A549 (cell line): ENCODE results near the gene RFTN2. TPM values are rescaled to one million over a fixed set of nuclear protein-coding genes. Genes with fewer than 3 reads are reported as not detected.
A peak's percentile ranks its signal among the peaks of the same experiment; 100 is the strongest.

Experiments used
- ATAC-seq, 2 experiments: fragments of 200-7000 bp in 1 of 2; fragments of >200 bp in 1 of 2; cut with Nextera tagmentation in 1 of 2; cut with Tn5 transposase in 1 of 2; 3 replicates each; pipeline versions ENCODE4 v1.8.0 to v1.9.1; 2018 to 2020; ENCODE audit warnings: mild to moderate bottlenecking in 1 of 2, moderate library complexity in 1 of 2
- CTCF ChIA-PET: fragments of 300-600 bp; sonication (Branson Sonifier 250); formaldehyde crosslinking; extraction: SDS; loops from one replicate; lab custom pipeline; 2021; ENCODE audit warnings: antibody characterized with exemption, inconsistent platforms; lab: Yijun Ruan, JAX
- POLR2A ChIA-PET: fragments of 350-600 bp; formaldehyde crosslinking; extraction: SDS; loops from one replicate; lab custom pipeline; 2021; ENCODE audit warnings: antibody characterized with exemption, inconsistent platforms; lab: Yijun Ruan, JAX
- DNase-seq, 2 experiments: peaks; one replicate each; pipeline versions ENCODE4 v3.0.0 to v3.0.0-alpha.2; 2011 to 2016; ENCODE audit warnings: low read depth in 1 of 2, low spot score in 1 of 2
- FAIRE-seq: peaks from 2 replicates; lab custom pipeline; 2011; peaks lifted over from hg19 to GRCh38; lab: Jason Lieb, UNC
- H3K27ac ChIP-seq, 2 experiments: fragments of >200 bp; sonication (Bioruptor Twin); formaldehyde crosslinking; 3 replicates each; pipeline ENCODE4 v1.5.1; 2016 to 2017
- H3K4me1 ChIP-seq: fragments of >200 bp; sonication (Bioruptor Twin); formaldehyde crosslinking; 3 replicates; pipeline ENCODE4 v1.6.1; 2016
- H3K4me2 ChIP-seq: fragments of >200 bp; sonication (Bioruptor Twin); formaldehyde crosslinking; 3 replicates; pipeline ENCODE4 v1.6.1; 2016
- H3K4me3 ChIP-seq: fragments of >200 bp; sonication (Bioruptor Twin); formaldehyde crosslinking; 3 replicates; pipeline ENCODE4 v1.5.1; 2016
- H3K9me3 ChIP-seq: fragments of >200 bp; sonication (Bioruptor Twin); formaldehyde crosslinking; 3 replicates; pipeline ENCODE4 v1.6.1; 2016
- BHLHE40 ChIP-seq: IDR thresholded peaks from 2 replicates; pipeline ENCODE4 v1.6.1; 2012; ENCODE audit warnings: low read depth, low read length, inconsistent platforms
- CBX2 ChIP-seq: fragments of 200-600 bp; sonication (generic); IDR thresholded peaks from 2 replicates; pipeline ENCODE4 v1.6.1; 2016; ENCODE audit warnings: low read depth, mild to moderate bottlenecking, borderline replicate concordance
- CBX8 ChIP-seq: fragments of 200-600 bp; sonication (generic); IDR thresholded peaks from 2 replicates; pipeline ENCODE4 v1.6.1; 2016
- CEBPB ChIP-seq, 2 experiments: fragments of >200 bp in 1 of 2; sonication (Bioruptor Twin) in 1 of 2; formaldehyde crosslinking in 1 of 2; IDR thresholded peaks; 2 replicates each; pipeline ENCODE4 v1.6.1; 2012 to 2016
- CHD2 ChIP-seq: fragments of 150-350 bp; IDR thresholded peaks from 2 replicates; pipeline ENCODE4 v1.6.1; 2014; ENCODE audit warnings: low read length; ENCODE audit not compliant: partially characterized antibody
- CHD4 ChIP-seq: fragments of 200-600 bp; sonication (generic); IDR thresholded peaks from 2 replicates; pipeline ENCODE4 v1.6.1; 2016; ENCODE audit warnings: antibody characterized with exemption, mild to moderate bottlenecking, borderline replicate concordance
- EHF ChIP-seq: fragments of 250-450 bp; sonication (Bioruptor Pico); IDR thresholded peaks from 2 replicates; pipeline ENCODE4 v1.5.0; 2020; ENCODE audit warnings: mild to moderate bottlenecking
- EHMT2 ChIP-seq: fragments of 200-600 bp; sonication (generic); IDR thresholded peaks from 2 replicates; pipeline ENCODE4 v1.6.1; 2016; ENCODE audit warnings: antibody characterized with exemption, low read depth, mild to moderate bottlenecking, moderate library complexity
- EP300 ChIP-seq, 2 experiments: fragments of >200 bp; sonication (Bioruptor Twin); formaldehyde crosslinking; IDR thresholded peaks; 2 replicates in 1 of 2; 3 replicates in 1 of 2; pipeline ENCODE4 v1.6.1; 2016 to 2017
- ESRRA ChIP-seq: fragments of 150-350 bp; IDR thresholded peaks from 2 replicates; pipeline ENCODE4 v1.6.1; 2014; ENCODE audit warnings: mild to moderate bottlenecking, low read length, borderline replicate concordance
- FOSB ChIP-seq: fragments of 250-450 bp; sonication (Bioruptor Pico); IDR thresholded peaks from 2 replicates; pipeline ENCODE4 v1.5.0; 2020; ENCODE audit warnings: mild to moderate bottlenecking, moderate library complexity
- FOXS1 ChIP-seq: fragments of 250-450 bp; sonication (Bioruptor Pico); IDR thresholded peaks from 2 replicates; pipeline ENCODE4 v1.5.0; 2020; ENCODE audit warnings: mild to moderate bottlenecking, moderate library complexity
- HDAC2 ChIP-seq: fragments of 200-600 bp; sonication (generic); IDR thresholded peaks from 2 replicates; pipeline ENCODE4 v1.6.1; 2016
- HOXB13 ChIP-seq: fragments of 250-450 bp; sonication (Bioruptor Pico); IDR thresholded peaks from 2 replicates; pipeline ENCODE4 v1.5.0; 2020; ENCODE audit warnings: low read depth, mild to moderate bottlenecking, moderate library complexity
- HOXB5 ChIP-seq: fragments of 250-450 bp; sonication (Bioruptor Pico); IDR thresholded peaks from 2 replicates; pipeline ENCODE4 v1.5.0; 2020; ENCODE audit warnings: mild to moderate bottlenecking, moderate library complexity
- JUN ChIP-seq, 2 experiments: fragments of >200 bp; sonication (Bioruptor Twin); formaldehyde crosslinking; IDR thresholded peaks; 2 replicates in 1 of 2; 3 replicates in 1 of 2; pipeline ENCODE4 v1.6.1; 2016 to 2017
- KDM1A ChIP-seq: fragments of 200-600 bp; sonication (generic); IDR thresholded peaks from 2 replicates; pipeline ENCODE4 v1.6.1; 2016; ENCODE audit warnings: low read depth, mild to moderate bottlenecking
- MAFK ChIP-seq: fragments of 450-650 bp; IDR thresholded peaks from 2 replicates; pipeline ENCODE4 v1.6.1; 2014; ENCODE audit not compliant: partially characterized antibody
- MAZ ChIP-seq: fragments of 150-350 bp; IDR thresholded peaks from 2 replicates; pipeline ENCODE4 v1.6.1; 2014; ENCODE audit warnings: antibody characterized with exemption, low read depth, low read length, borderline replicate concordance
- MYC ChIP-seq: IDR thresholded peaks from 2 replicates; pipeline ENCODE4 v1.6.1; 2012; ENCODE audit warnings: mild to moderate bottlenecking, inconsistent platforms, low read length, improper control_type of control experiment, borderline replicate concordance
- NR3C1 ChIP-seq: fragments of >200 bp; sonication (Bioruptor Twin); formaldehyde crosslinking; IDR thresholded peaks from 3 replicates; pipeline ENCODE4 v1.6.1; 2017
- PHF8 ChIP-seq: fragments of 200-600 bp; sonication (generic); IDR thresholded peaks from 2 replicates; pipeline ENCODE4 v1.6.1; 2016; ENCODE audit warnings: low read depth, mild to moderate bottlenecking, antibody characterized with exemption, moderate library complexity, borderline replicate concordance
- RCOR1 ChIP-seq: fragments of 150-350 bp; IDR thresholded peaks from 2 replicates; pipeline ENCODE4 v1.6.1; 2014; ENCODE audit warnings: antibody characterized with exemption, low read length, low read depth
- RFX5 ChIP-seq: fragments of 450-650 bp; IDR thresholded peaks from 2 replicates; pipeline ENCODE4 v1.7.1; 2014; ENCODE audit warnings: antibody characterized with exemption, mild to moderate bottlenecking, moderate library complexity
- RNF2 ChIP-seq: fragments of 200-600 bp; sonication (generic); IDR thresholded peaks from 2 replicates; pipeline ENCODE4 v1.6.1; 2016; ENCODE audit warnings: low read depth, mild to moderate bottlenecking, antibody characterized with exemption, moderate library complexity, borderline replicate concordance
- SMC3 ChIP-seq: fragments of >200 bp; sonication (Bioruptor Twin); formaldehyde crosslinking; IDR thresholded peaks from 3 replicates; pipeline ENCODE4 v1.6.1; 2018; ENCODE audit warnings: inconsistent platforms
- TFCP2L1 ChIP-seq: fragments of 250-450 bp; sonication (Bioruptor Pico); IDR thresholded peaks from 2 replicates; pipeline ENCODE4 v1.5.0; 2021; ENCODE audit warnings: mild to moderate bottlenecking
- ZC3H11A ChIP-seq: fragments of 450-650 bp; IDR thresholded peaks from 2 replicates; pipeline ENCODE4 v1.6.1; 2014; ENCODE audit warnings: antibody characterized with exemption, mild to moderate bottlenecking
- ZFP36 ChIP-seq: fragments of 450-650 bp; IDR thresholded peaks from 2 replicates; pipeline ENCODE4 v1.6.1; 2014; ENCODE audit warnings: borderline replicate concordance; ENCODE audit not compliant: partially characterized antibody
- ZNF302 ChIP-seq: fragments of 250-450 bp; sonication (Bioruptor Pico); IDR thresholded peaks from 2 replicates; pipeline ENCODE4 v1.9.0; 2021; ENCODE audit warnings: inconsistent platforms, mild to moderate bottlenecking, moderate library complexity
- WGBS: methylation state at CpG from one replicate; pipeline ENCODE4 v1.1.6; 2017; ENCODE audit errors: missing lambda C conversion rate; 5-methylcytosine and 5-hydroxymethylcytosine counted together
- polyA plus RNA-seq, 4 experiments: library from polyadenylated mRNA; depleted of rRNA in 3 of 4; stranded (reverse); fragments of >200 nt; fragmentation: RNase III in 1 of 4; extraction: RNeasy Plus Mini Kit Qiagen cat#74134 plus additional on column Dnase treatment in 1 of 4; gene quantifications; 2 replicates in 3 of 4; 3 replicates in 1 of 4; pipeline ENCODE4 v1.2.3, GENCODE V29; 2011 to 2017
- TF ChIP-seq, protein P1 (sequence below): fragments of >200 bp; sonication (Bioruptor Twin); formaldehyde crosslinking; IDR thresholded peaks from 3 replicates; pipeline ENCODE4 v1.6.1; 2016
- TF ChIP-seq, protein P2 (sequence below): fragments of 150-350 bp; IDR thresholded peaks from 2 replicates; pipeline ENCODE4 v1.6.1; 2014; ENCODE audit warnings: low read depth, mild to moderate bottlenecking, low read length
- TF ChIP-seq, protein P3 (sequence below): fragments of >200 bp; sonication (Bioruptor Twin); formaldehyde crosslinking; IDR thresholded peaks from 3 replicates; pipeline ENCODE4 v1.5.1; 2016
- TF ChIP-seq, protein P4 (sequence below): fragments of 200-600 bp; sonication (generic); IDR thresholded peaks from 2 replicates; pipeline ENCODE4 v1.6.1; 2016; ENCODE audit warnings: antibody characterized with exemption, mild to moderate bottlenecking, moderate library complexity

The RFTN2 gene
- polyA plus RNA-seq, 2 of the 4 experiments (the other 2 are of a cell fraction), result 0.03 to 0.17 TPM

GRCh38 chr2:197576631-197577030 is 98.8 kb downstream of the RFTN2 start (continued):
- TF ChIP-seq CHD4, result no peak
- no peak for TF ChIP-seq CBX8
- TF ChIP-seq EHMT2, result no peak
- TF ChIP-seq SMC3, result 0 out of 3 replicates have a peak, but pooled peaks have one; percentile 16

GRCh38 chr2:197575987-197576386 is 99.4 kb downstream of the RFTN2 start:
- Histone ChIP-seq H3K9me3 (peaks cover 24% of the 10 kb centered on the region), H3K4me2 (peak overlapping the region; percentile 64), H3K27ac (peak overlapping the region; percentile 56 to 59), H3K4me3 (no peak overlapping the region), H3K4me1 (peaks cover 45% of the 10 kb centered on the region)
- ATAC-seq (peak; percentile 85 to 88), DNase-seq (peak in 1 of 2 experiments; percentile 76), FAIRE-seq (no peak)
- ChIA-PET POLR2A (interaction anchor here (1.6 kb wide), 2 partner anchors 60 to 76 kb away, joined by 5 read pairs; partner anchors contain the start of genes HSPD1 and HSPE1), CTCF (no interaction called here)
- 30% methylated on average over 2 of the region's 2 CpGs for WGBS
- TF ChIP-seq EP300 (IDR thresholded peaks at IDR 0.05) (no peak), FOSB (CRISPR knock-in tag) (no peak), JUN (IDR thresholded peaks at IDR 0.05) (peak in 1 of 2 experiments; percentile 10; a peak in 1 of 5 replicates), TFCP2L1 (CRISPR knock-in tag) (no peak), CBX2 (no peak), MAZ (no peak), FOXS1 (CRISPR knock-in tag) (no peak), HOXB5 (no peak), ZC3H11A (no peak), MAFK (peak; percentile 97), PHF8 (no peak), HDAC2 (no peak), CEBPB (IDR thresholded peaks at IDR 0.05) (peak; percentile 23 to 72; a peak in 2 of 4 replicates), RNF2 (no peak), RCOR1 (no peak), CHD4 (no peak), CBX8 (no peak), BHLHE40 (no peak), RFX5 (no peak), EHF (CRISPR knock-in tag) (no peak), KDM1A (no peak), ZFP36 (no peak), CHD2 (no peak), ZNF302 (CRISPR knock-in tag) (no peak), MYC (no peak), HOXB13 (CRISPR knock-in tag) (no peak), EHMT2 (no peak), ESRRA (no peak), NR3C1 (no peak)
- TF ChIP-seq, protein P1, sequence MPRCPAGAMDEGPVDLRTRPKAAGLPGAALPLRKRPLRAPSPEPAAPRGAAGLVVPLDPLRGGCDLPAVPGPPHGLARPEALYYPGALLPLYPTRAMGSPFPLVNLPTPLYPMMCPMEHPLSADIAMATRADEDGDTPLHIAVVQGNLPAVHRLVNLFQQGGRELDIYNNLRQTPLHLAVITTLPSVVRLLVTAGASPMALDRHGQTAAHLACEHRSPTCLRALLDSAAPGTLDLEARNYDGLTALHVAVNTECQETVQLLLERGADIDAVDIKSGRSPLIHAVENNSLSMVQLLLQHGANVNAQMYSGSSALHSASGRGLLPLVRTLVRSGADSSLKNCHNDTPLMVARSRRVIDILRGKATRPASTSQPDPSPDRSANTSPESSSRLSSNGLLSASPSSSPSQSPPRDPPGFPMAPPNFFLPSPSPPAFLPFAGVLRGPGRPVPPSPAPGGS, result no peak
- TF ChIP-seq, protein P2, sequence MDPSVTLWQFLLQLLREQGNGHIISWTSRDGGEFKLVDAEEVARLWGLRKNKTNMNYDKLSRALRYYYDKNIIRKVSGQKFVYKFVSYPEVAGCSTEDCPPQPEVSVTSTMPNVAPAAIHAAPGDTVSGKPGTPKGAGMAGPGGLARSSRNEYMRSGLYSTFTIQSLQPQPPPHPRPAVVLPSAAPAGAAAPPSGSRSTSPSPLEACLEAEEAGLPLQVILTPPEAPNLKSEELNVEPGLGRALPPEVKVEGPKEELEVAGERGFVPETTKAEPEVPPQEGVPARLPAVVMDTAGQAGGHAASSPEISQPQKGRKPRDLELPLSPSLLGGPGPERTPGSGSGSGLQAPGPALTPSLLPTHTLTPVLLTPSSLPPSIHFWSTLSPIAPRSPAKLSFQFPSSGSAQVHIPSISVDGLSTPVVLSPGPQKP, result no peak
- TF ChIP-seq, protein P3, sequence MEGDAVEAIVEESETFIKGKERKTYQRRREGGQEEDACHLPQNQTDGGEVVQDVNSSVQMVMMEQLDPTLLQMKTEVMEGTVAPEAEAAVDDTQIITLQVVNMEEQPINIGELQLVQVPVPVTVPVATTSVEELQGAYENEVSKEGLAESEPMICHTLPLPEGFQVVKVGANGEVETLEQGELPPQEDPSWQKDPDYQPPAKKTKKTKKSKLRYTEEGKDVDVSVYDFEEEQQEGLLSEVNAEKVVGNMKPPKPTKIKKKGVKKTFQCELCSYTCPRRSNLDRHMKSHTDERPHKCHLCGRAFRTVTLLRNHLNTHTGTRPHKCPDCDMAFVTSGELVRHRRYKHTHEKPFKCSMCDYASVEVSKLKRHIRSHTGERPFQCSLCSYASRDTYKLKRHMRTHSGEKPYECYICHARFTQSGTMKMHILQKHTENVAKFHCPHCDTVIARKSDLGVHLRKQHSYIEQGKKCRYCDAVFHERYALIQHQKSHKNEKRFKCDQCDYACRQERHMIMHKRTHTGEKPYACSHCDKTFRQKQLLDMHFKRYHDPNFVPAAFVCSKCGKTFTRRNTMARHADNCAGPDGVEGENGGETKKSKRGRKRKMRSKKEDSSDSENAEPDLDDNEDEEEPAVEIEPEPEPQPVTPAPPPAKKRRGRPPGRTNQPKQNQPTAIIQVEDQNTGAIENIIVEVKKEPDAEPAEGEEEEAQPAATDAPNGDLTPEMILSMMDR, result no peak
- TF ChIP-seq, protein P4, sequence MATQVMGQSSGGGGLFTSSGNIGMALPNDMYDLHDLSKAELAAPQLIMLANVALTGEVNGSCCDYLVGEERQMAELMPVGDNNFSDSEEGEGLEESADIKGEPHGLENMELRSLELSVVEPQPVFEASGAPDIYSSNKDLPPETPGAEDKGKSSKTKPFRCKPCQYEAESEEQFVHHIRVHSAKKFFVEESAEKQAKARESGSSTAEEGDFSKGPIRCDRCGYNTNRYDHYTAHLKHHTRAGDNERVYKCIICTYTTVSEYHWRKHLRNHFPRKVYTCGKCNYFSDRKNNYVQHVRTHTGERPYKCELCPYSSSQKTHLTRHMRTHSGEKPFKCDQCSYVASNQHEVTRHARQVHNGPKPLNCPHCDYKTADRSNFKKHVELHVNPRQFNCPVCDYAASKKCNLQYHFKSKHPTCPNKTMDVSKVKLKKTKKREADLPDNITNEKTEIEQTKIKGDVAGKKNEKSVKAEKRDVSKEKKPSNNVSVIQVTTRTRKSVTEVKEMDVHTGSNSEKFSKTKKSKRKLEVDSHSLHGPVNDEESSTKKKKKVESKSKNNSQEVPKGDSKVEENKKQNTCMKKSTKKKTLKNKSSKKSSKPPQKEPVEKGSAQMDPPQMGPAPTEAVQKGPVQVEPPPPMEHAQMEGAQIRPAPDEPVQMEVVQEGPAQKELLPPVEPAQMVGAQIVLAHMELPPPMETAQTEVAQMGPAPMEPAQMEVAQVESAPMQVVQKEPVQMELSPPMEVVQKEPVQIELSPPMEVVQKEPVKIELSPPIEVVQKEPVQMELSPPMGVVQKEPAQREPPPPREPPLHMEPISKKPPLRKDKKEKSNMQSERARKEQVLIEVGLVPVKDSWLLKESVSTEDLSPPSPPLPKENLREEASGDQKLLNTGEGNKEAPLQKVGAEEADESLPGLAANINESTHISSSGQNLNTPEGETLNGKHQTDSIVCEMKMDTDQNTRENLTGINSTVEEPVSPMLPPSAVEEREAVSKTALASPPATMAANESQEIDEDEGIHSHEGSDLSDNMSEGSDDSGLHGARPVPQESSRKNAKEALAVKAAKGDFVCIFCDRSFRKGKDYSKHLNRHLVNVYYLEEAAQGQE, result no peak
